Measurements from ENCODE around the gene RAB5B.

The RAB5B gene

GRCh38 chr12:55933169-55933798 lies 40.6 kb upstream of the RAB5B start:
- DNase-seq (ENCODE audit: extremely low spot score): no peak
- POLR2A ChIA-PET: no interaction called here
- CTCF ChIA-PET: interaction anchor here (0.9 to 4.8 kb wide), 10 partner anchors 10 to 195 kb away, joined by 3 to 24 read pairs (median 8); partner anchors contain the start of gene DNAJC14

GRCh38 chr12:55933799-55934742 lies 39.8 kb upstream of the RAB5B start:
- POLR2A ChIA-PET: no interaction called here
- DNase-seq (ENCODE audit: extremely low spot score): no peak
- CTCF ChIA-PET: interaction anchor here (0.8 to 7.0 kb wide), 12 partner anchors 5 to 195 kb away, joined by 3 to 92 read pairs (median 5); partner anchors contain the start of genes DGKA, DNAJC14 and PYM1
- no peak for TF ChIP-seq CTCF (IDR thresholded peaks at IDR 0.05; ENCODE audit: control extremely low read depth, extremely low read depth, low read depth, missing control alignments)

More at GRCh38 chr12:55933169-55933798, 40.6 kb upstream of the RAB5B start:
- TF ChIP-seq CTCF (IDR thresholded peaks at IDR 0.05; ENCODE audit: control extremely low read depth, extremely low read depth, low read depth, missing control alignments): no peak

GRCh38 chr12:55934773-55935172 lies 39.1 kb upstream of the RAB5B start:
- ChIA-PET POLR2A (no interaction called here), CTCF (interaction anchor here (0.9 to 7.0 kb wide), 6 partner anchors 6 to 196 kb away, joined by 3 to 92 read pairs (median 16); partner anchors contain the start of genes DGKA, DNAJC14 and PYM1)
- TF ChIP-seq CTCF (IDR thresholded peaks at IDR 0.05; ENCODE audit: control extremely low read depth, extremely low read depth, low read depth, missing control alignments): no peak
- DNase-seq (ENCODE audit: extremely low spot score): no peak

- TF ChIP-seq CTCF (IDR thresholded peaks at IDR 0.05; ENCODE audit: control extremely low read depth, extremely low read depth, low read depth, missing control alignments): no peak
- ChIA-PET CTCF (interaction anchor here (1.1 to 7.0 kb wide), 5 partner anchors 7 to 111 kb away, joined by 3 to 92 read pairs (median 5); partner anchors contain the start of genes DGKA, PYM1 and RAB5B), POLR2A (no interaction called here)
- DNase-seq (ENCODE audit: extremely low spot score): no peak
Observed at GRCh38 chr12:55935738-55936151, 38.1 kb upstream of the RAB5B start.

GRCh38 chr12:55937981-55938380 lies 35.9 kb upstream of the RAB5B start:
- ChIA-PET CTCF (interaction anchor here (1.4 to 7.0 kb wide), 10 partner anchors 9 to 199 kb away, joined by 3 to 92 read pairs (median 18); partner anchors contain the start of genes DGKA, ORMDL2, PYM1 and SARNP), POLR2A (interaction anchor here (0.6 kb wide), 1 partner anchor 384 kb away, joined by 3 read pairs; no protein-coding TSS in a partner anchor)

More at GRCh38 chr12:55937981-55938380, 35.9 kb upstream of the RAB5B start:
- TF ChIP-seq CTCF (IDR thresholded peaks at IDR 0.05; ENCODE audit: control extremely low read depth, extremely low read depth, low read depth, missing control alignments): no peak
- DNase-seq (ENCODE audit: extremely low spot score): no peak
